NCI-H1092 treated with DMSO at 0.1 percent for 48 hours (cell line): Measurements from ENCODE around the gene FBXO44.

Experiments
- DNase-seq: peaks from one replicate; lab custom pipeline; 2025; lab: John Stamatoyannopoulos, UW

The FBXO44 gene

DNA sequence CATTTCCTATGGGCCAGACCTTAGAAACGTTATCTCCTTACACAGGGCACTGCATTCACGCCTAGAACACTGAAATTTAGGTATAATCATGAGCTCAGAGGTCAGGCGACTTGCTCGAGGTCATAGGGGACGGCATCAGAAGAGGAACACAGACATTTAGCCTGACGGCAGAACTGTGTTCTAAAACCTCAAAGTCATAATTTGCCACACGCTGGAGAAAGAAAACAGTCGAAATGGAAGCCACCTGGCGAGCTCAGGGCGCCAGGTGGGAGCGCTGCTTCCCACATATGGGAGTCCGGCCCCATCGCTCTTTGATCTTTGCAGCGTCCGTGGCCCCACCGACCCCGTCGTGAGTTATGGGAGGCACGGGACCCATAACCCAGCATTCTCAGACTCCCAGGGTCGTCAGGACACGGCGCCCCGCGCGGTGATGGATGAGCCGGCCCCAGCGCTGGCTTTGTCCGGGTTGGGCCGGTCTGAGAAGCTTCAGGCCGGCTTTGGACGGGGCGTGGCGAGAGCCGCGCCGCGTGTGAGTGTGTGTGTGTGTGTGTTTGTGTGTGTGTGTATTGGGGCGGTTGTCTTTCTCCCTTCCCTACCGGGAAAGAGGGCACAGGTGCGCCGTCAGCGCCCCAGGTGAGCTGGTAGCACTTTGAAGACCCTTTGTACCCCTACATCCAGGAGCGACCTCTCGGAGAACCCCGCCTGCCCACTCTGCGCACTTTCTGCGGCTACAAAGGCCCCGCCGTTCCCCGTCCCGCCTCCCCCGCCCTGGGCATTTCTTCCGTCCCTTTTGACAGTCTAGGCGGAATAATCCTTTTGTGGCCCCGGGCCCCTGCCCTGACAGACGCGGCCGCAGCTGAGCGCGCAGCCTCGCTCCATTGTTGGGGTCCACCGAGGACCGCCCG, 36.0 kb downstream of the FBXO44 start:
- DNase-seq = peak; percentile 36

DNA sequence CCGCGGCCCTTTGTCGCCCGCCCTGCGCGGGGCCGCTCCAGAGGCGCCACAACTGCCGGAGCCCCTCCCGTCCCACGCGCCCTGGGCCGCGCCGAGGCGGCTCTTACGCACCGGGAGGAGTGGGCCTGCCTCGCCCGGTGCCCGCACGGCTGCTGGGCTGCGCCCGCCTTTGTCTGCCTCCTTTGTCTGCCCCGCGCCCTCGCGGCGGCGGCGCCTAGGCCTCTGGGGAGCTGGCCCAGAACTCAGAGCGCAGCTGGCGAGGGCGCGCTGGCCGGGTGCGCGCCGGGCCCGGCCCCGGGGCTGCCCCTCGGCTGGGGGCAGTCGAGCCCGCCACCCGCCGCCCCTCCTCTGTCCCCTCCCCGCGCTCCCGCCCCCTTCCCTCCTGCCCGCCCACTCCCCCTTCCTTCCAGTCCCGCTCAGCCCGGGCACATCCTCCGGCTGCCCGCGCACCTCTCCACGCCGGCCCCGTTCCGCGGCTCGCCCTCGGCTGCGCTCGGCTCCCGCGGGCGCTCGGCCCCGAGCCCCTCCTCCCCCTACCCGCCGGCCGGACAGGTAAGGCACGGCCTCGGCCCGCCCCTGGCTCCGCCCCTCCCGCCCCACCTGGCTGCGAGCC, 36.7 kb downstream of the FBXO44 start, which contains the start of gene DRAXIN:
TSS of gene DRAXIN (plus strand) at position 409 of the 613 bp plus-strand sequence. CDS start 14,549 bp downstream, outside the sequence.
- DNase-seq = peak; percentile 38

DNA sequence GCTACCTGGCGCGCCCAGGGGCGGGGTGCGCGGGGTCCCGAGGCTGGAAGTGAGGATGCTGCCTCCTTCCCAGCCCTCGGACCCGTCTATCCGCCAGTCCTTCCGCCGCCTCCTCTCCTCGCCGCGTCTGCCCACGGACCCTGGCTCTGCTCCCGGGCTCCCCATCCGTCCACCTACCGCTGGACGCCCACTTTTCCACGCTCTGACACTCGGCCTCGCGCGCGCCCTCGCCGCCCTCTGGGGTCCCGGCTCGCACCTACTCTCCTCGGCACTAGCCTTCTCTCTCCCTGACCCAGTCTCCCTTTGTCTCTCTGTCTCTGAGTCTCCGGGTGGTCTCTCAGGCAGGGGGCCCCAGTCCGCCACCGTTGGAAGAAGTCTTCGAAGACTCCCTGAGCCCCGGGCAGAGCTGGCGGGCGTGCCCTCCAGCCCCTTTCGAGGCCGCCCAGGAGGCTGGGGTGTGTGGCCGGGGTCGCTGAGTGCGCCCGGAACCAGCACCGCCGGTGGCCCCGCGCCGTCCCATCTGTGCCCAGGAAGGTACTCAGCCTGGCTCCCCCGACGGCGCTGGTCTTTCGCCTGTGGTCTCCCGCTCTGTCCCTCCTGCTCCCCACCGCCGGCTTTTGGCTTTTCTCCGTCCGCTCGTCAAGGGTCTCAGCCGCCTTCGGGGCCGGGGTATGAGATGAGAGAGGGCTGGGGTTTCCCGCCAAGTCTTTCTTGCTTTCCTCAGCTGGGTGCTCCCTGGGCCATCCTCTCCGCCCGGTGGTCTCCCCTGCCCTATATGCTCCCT, 37.4 kb downstream of the FBXO44 start:
- DNase-seq = peak; percentile 27

DNA sequence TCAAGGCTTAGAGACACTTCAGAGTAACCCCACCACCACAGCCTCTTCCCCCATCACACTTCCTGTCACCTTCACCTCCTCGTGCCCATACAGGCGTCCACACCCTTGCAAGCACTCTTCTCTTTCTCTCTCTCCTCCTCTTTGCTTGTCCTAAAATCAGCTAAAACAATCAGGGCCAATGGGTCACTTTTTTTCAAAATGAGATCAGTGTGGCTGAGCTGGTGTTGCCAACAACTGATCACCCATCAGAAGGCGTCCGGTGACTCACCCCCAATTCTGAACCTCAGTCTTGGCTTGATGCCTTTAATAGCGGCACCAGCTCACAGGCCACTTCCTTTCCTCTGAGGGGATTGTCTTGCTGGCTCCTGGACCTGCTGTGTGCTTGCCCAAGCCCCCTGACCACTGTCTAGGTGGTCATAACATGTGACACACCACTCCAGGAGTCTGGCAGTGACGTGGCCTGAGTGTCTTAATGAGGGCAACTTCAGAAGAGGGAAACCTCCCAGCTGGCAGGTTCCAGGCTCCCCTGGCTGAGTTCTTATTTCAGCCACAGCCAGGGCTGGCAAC, 38.4 kb downstream of the FBXO44 start:
- DNase-seq = no peak

DNA sequence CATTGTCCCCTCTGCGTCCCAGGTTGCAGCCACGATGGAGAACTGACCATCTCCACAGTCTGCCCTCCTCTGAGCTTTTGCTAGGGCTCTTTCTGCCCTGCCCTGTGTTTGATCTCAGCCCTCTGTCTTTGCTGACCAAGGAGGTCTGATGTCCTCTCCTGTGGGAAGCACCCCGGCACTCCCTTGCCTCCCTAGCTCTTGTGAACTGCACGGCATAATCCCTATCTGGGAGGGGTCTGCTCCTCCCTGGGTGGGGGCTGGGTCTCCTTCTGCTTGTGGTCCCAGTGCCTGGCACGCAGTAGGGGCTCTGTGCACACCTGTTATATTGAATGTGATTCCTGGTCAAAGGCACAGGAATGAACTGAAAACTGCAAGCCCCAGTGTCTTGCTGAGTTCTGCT, 39.2 kb downstream of the FBXO44 start:
- no peak for DNase-seq

DNA sequence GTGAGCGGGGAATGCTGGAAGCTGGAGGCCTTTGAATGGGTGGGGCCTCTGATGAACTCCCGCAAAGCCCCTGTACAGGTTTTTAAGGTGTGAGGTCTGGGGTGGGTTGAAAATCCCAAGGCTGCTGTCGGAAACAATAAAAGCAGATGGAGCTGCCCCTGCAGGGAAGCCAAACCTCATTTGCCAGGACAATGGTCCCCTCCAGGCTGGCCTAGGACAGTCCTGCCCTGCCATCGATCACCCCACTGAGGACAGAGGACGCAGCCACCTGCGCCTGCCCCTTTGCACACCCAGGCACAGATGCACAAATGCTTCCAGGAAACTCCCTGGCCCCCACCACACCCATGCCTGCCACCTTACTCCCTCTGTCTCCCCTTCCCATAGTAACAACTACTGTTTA, 41.2 kb downstream of the FBXO44 start:
- no peak for DNase-seq

DNA sequence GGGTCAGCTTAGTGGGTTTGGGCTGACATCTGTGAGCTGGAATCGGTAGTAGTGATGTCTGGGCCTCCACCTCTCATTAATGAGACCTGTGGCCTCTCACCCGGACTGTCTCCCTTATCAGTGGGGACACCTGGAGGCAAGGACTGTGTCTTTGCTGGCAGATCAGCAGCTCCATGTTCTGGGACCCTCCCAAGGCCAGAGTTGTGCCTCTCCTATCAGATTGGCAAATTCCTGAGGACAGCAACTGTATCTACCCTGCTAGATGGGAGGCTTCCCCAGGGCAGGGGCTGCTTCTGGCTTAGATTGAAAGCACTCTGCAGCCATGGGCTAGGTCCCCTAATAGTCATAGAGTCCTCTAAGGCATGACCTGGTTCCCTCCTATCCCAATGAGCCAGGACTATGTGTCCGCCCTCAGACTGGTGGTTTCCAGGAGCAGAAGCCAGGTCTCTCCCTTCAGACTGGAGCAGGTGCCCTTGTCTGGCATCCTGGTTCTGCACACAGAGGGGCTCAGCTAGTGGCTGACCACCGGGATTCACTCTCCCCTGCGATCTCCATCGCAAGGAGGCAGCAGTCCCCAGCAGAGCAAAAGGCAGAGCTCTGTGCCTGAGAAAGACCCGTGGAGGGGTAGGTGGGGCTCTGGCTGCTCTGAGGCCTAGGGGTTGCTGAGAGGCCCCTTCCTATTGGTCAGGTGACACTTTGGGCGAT, 42.7 kb downstream of the FBXO44 start:
- no peak for DNase-seq

DNA sequence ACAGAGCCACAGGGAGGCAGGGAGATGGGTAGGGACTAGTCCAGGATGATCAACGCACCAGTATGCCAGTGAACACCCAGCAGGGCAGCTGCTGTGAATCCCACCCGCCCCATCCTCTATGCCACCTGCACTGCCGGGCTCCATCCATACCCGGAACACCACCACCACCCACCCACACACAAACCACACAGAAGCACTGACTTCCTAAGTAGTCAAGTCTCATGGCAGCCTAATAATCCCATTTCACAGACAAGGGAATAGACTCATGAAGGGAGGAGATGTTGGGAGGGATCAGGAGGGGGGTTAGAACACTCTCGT, 43.2 kb downstream of the FBXO44 start:
- no peak for DNase-seq

DNA sequence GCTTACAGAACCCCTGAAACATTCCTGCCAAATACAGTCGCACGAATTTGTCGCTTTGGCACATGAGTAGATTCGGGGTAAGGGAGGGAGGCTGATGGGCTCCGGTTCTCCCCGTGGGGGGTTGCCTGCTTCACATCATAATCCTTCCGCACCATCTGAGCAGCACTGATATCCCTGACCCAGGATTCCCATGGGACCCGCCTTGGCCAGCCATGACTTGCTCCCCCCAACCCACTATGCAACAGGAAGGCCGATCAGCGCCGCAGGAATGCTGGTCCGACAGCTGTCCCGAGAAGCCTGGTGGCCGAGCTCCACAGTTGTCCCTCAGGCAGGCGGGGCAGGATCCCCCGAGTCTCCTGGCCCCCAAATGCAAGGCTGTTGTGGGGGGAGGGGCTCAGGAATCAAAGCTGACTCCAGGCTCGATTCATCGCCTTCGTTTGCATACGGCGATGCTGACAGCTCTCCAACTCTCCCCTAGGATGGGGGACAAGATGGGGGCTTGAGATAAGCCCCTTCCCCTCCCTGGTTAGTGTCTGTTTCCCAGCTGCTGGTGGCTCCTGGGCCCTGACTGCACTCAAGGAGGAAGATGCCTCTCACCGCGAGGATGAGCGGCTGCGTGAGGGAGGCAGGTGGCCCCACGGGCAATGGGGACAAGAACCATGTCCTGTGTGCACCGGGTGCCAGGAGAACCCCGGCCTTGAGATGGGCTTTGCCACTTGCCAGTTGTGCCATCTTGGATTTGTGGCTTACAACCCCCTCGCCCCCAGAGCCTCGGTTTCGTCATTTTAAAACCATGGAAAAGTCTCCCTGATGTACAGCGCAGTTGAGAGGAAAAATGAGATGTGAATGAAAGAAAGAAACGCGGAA, 46.2 kb downstream of the FBXO44 start:
- no peak for DNase-seq

DNA sequence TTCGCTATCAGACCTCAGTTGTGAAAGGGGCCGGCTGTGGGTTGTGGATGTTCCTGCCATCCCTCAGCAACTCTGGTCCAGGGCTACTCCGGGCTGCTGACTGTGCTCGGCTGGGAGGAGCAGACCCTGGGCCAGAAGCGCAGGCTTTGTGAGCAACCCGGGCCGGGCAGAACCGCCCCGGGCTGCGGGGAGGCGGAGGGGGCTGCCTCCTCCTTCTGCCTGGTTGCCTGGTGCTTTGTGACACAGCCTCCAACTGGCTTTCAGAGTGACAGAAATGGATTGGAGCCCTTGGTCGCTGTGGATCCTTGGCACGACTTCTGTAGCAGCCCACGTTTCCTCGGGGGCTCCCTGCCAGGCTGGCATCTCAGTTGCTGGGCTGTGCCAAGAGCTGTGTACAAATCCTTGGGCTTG, 46.9 kb downstream of the FBXO44 start:
- peak; percentile 47 for DNase-seq

DNA sequence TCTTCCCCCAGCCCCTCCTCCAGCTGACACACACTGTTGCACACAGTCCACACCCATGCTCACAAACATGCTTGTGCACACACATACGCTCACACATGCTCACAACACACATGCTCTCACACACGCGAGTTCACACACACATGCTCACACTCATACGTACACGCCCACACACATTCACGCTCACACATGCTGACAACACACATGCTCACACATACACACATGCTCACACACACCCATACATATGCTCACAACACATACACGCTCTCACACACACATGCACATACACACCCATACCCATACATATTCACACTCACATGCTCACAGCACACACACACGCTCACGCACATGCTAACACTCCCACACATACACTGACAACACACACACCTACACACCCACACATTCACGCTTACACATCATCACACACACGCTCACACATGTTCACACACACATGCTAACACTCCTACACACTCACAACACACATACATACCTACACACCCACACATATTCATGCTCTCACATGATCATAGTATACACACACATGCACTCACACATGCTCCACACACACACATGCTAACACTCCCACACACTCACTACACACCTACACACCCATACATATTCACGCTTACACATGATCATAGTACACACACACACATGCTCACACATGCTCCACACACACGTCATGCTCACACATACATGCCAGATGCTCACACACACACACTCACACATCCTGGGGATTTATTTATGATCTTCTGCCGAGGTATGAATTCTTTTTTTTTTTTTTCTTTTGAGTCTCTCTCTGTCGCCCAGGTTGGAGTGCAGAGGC, 47.5 kb downstream of the FBXO44 start:
- no peak for DNase-seq

DNA sequence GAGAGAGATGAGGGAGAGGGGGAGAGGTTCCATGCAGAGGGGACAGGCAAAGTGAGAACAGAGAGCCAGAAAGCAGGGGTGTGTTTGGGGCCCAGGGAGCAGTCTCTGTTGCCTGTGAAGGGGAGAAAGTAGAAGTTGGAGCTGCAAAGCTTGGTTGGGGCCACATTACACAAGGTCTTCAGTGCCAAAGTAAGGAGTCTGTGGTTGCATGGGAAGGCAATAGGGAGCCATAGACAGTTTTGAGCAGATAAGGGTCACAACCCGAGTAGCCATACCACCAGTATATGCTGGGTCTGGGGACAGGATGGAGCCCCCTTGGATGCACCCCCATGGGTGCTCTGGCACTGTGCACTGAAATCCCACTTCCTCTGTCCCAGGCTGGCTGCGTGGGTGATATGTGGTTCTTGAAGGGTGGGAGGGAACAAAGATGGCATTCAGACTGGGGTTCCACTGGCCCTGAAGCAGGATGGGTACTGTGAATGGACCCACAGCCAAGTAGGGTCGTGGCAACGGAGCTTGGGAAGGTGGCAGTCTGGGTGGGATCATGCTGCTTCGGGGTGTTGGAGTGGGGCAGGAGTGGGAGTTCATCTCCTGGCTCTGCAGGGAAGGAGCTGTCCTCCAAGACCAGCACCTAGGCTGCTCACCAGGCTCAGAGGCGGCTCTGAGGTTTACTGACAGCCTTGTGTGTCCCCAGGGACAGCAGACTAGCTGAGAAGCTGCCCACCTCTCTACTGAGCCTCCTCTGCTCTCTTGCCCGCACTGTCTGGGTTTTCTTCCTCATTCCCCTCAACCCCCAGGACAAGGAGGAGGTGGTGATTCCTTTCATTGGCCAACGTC, 48.9 kb downstream of the FBXO44 start:
- DNase-seq = no peak

DNA sequence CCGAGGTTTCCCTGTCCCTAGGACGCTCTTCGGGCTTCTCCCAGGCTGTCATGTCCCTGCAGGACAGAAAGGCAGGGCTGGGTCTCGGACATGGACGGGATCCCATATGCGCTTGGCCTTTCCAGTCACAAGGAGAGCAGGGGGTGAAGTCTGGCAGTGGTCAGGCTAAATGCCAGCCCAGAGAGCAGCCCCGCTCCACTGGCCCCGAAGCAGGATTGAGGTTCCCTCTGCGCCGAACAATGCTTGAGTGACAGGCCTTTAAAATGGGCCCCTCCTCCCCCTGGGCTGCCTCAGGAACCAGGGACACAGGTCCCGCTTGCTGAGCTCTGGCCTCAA, 49.5 kb downstream of the FBXO44 start:
- DNase-seq = no peak

DNA sequence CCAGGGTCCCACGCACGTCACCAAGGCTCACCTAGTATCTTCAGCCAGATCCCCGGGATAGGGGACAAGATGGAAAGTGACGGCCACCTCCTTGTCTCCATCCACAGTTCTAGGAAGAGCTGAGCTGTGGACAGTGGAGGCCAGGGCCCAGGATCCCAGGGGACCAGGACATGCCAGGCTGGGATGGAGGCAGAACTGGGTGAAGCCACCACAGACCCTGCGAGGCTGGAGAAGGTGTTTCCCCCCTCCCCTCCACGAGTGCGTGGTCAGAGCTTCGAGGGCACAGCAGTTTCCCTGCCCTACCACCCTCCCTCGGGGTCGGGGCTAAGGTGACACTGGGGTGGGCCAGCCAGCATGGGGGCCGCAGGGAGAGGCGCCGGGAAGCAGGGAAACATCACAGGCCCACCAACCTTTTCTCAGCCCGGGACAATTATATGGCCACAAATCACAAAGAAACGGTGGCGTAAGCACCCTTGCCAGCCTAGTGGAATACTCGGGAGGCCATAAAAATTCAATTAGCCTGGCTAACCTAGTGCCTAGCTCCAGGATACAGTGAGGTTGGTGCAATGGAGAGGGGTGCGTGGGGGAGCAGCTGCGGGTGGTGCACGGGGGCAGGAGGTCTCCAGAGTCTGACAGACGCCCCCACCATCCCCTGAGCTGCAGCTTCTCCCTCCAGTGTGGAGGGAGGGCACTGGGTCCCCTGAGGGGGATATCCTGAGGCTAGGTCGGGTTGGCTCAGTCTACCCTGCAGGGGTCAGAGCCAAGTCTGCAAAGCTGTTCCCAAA, 50.2 kb downstream of the FBXO44 start:
- peak; percentile 27 for DNase-seq

DNA sequence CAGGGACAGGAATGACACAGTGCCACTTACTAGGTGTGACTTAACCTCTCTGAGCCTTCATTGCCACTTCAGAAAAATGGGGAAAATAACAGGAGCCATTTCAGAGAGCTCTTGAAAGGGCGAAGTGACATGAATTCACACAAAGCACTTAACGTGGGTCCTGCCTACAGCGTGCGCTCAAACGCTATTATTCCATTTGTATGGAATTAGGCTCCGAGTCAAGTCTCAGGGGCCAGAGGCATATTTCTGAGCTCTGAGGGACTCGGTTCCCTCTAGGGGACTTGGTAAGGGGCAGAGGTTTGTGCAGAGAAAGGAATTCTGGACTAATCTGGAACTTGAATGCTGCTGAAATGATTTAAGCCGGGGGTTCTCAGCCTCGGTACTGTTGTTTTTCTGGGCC, 50.9 kb downstream of the FBXO44 start:
- DNase-seq = peak; percentile 31

DNA sequence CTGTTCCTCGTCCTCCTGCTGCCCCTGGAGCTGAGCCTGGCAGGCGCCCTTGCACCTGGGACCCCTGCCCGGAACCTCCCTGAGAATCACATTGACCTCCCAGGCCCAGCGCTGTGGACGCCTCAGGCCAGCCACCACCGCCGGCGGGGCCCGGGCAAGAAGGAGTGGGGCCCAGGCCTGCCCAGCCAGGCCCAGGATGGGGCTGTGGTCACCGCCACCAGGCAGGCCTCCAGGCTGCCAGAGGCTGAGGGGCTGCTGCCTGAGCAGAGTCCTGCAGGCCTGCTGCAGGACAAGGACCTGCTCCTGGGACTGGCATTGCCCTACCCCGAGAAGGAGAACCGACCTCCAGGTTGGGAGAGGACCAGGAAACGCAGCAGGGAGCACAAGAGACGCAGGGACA, 51.6 kb downstream of the FBXO44 start:
- DNase-seq = no peak

DNA sequence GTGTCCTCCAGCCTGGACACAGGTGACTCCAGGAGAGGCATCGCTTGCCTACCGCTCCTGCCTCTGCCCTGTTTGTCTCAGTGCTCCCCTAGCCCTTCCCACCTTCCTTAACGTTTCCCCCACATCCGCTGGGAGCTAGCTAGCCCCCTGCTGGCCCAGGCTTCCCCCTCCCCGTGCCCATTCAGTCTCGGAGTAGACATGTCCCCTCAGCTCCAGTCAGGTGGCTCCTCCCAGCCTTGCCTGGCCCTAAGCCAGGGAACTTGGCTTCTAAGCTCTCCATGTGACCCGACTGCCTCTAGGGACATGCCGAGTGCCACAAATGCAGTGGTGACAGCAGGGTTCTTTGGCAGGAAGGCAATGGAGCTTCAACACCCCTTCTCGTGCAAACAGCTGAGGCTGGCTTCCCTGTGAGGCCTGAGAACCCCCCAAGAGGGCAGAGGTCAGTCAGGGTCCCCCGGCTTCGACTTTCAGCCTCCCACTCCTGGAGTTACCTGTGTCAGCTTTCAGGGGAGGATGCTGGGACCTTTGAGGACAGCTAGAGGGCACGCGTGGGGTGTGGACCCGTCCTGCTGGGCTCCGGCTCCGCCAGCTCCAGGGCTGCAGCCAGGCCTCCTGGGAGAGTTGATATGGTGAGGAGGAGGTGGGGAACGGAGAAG, 53.1 kb downstream of the FBXO44 start:
- peak; percentile 80 for DNase-seq
